Spleen (tissue), 7 donors: ENCODE measurements around the gene ME3.

Experiments
- POLR2A ChIP-seq, 3 donors: fragments of 450-650 bp; IDR thresholded peaks; one replicate each; pipeline ENCODE4 v1.5.1; 2017; ENCODE audit warnings: antibody characterized with exemption in 3 of 3, mild to moderate bottlenecking in 1 of 3
- POLR2AphosphoS5 ChIP-seq, 3 donors: sonication (generic); formaldehyde crosslinking; IDR thresholded peaks; one replicate each; pipeline ENCODE4 v1.5.1; 2017; ENCODE audit warnings: antibody characterized with exemption in 3 of 3
- TF ChIP-seq, protein P1 (sequence below), 11 experiments: fragments of 200-600 bp in 7 of 11; fragments of 450-650 bp in 4 of 11; sonication (generic) in 4 of 11; IDR thresholded peaks in 8 of 11; conservative IDR thresholded peaks in 3 of 11; 1 replicate in 7 of 11; 2 replicates in 4 of 11; pipeline versions ENCODE4 v1.4.0 to v1.8.0; 2016 to 2021; ENCODE audit warnings: antibody characterized with exemption in 11 of 11, inconsistent platforms in 4 of 11, mild to moderate bottlenecking in 1 of 11
- donor health status: DM: no; HTN: no; CAD: no; lungs with moderate emphysema.
- donor health status: DM: no; HTN: no; CAD: no.
- donor health status: DM: no; HTN: no; CAD: no.

DNA sequence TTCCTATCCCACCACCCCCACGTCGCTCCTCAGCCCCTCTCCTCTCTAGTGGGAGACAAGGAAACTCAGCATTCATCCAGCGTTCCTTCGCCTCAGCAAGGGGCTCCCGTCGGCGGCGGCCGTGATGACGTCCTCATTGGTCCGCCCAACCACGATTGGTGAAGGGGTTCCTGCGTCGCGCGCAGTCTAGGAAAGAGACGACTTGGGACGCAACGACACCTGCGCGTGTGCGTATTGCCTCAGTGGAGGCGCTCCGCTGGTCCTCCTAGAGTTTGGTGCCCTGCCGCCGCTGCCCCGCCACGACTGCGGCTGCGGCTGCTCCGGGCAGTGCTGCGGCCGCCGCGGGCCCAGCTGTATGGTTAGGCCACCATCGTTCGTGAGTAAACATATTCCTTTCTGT lies 241.2 kb downstream of the ME3 start:
- TF ChIP-seq, protein P1, sequence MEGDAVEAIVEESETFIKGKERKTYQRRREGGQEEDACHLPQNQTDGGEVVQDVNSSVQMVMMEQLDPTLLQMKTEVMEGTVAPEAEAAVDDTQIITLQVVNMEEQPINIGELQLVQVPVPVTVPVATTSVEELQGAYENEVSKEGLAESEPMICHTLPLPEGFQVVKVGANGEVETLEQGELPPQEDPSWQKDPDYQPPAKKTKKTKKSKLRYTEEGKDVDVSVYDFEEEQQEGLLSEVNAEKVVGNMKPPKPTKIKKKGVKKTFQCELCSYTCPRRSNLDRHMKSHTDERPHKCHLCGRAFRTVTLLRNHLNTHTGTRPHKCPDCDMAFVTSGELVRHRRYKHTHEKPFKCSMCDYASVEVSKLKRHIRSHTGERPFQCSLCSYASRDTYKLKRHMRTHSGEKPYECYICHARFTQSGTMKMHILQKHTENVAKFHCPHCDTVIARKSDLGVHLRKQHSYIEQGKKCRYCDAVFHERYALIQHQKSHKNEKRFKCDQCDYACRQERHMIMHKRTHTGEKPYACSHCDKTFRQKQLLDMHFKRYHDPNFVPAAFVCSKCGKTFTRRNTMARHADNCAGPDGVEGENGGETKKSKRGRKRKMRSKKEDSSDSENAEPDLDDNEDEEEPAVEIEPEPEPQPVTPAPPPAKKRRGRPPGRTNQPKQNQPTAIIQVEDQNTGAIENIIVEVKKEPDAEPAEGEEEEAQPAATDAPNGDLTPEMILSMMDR (IDR thresholded peaks at IDR 0.05 in 8 of 11, conservative IDR thresholded peaks at IDR 0.05 in 3 of 11), result no peak
- TF ChIP-seq POLR2A (IDR thresholded peaks at IDR 0.05), result no peak
- no peak for TF ChIP-seq POLR2AphosphoS5 (IDR thresholded peaks at IDR 0.05)
